Left hindlimb (tissue), 1 donor: ENCODE results near the gene USP30.
"Not testable (repeated sequence)": the region's sequence is repeated elsewhere in the genome, so short reads cannot be mapped to it uniquely, and the experiment has no call there.

Source experiments
- DNase-seq: peaks from one replicate; pipeline ENCODE4 v3.0.0-alpha.2; 2018

USP30 gene

GRCh38 chr12:109053382-109054123 lies 1.2 kb downstream of the USP30 start:
- DNase-seq: no peak

- DNase-seq: not testable (repeated sequence)
These were observed 1.7 kb downstream of the USP30 start for GRCh38 chr12:109054124-109054513.

GRCh38 chr12:109054520-109054919 lies 2.1 kb downstream of the USP30 start:
- DNase-seq: no peak

GRCh38 chr12:109056891-109057290 lies 4.5 kb downstream of the USP30 start:
- DNase-seq: no peak

- DNase-seq: no peak
These were observed 5.0 kb downstream of the USP30 start for GRCh38 chr12:109057376-109057775.

- no peak for DNase-seq
These were observed 6.4 kb downstream of the USP30 start for GRCh38 chr12:109058773-109059172.

GRCh38 chr12:109064143-109064542 lies 11.8 kb downstream of the USP30 start:
- DNase-seq: no peak

GRCh38 chr12:109065154-109065852 lies 12.9 kb downstream of the USP30 start:
- no peak for DNase-seq

GRCh38 chr12:109065853-109066193 lies 13.4 kb downstream of the USP30 start:
- DNase-seq: no peak

- no peak for DNase-seq
These were observed 17.2 kb downstream of the USP30 start for GRCh38 chr12:109069307-109070271.

- no peak for DNase-seq
These were observed 22.5 kb downstream of the USP30 start for GRCh38 chr12:109074866-109075265.

- DNase-seq: no peak
These were observed 30.4 kb downstream of the USP30 start for GRCh38 chr12:109082751-109083150.

- no peak for DNase-seq
These were observed 32.0 kb downstream of the USP30 start for GRCh38 chr12:109084425-109084824.

- DNase-seq: no peak
These were observed 33.2 kb downstream of the USP30 start for GRCh38 chr12:109085590-109085989.

- DNase-seq: no peak
These were observed 34.9 kb downstream of the USP30 start for GRCh38 chr12:109087250-109087649.

GRCh38 chr12:109088818-109089217 lies 36.4 kb downstream of the USP30 start:
- no peak for DNase-seq

GRCh38 chr12:109089683-109090082 lies 37.3 kb downstream of the USP30 start:
- no peak for DNase-seq

GRCh38 chr12:109092497-109093021 lies 40.2 kb downstream of the USP30 start:
- peak; percentile 41 for DNase-seq

- peak; percentile 95 for DNase-seq
These were observed 40.9 kb downstream of the USP30 start, which contains the start of gene ALKBH2 for GRCh38 chr12:109093022-109093918. ALKBH2 (minus strand) TSS chr12:109093472; CDS start chr12:109092786, 686 bp downstream.

GRCh38 chr12:109097140-109097434 lies 44.7 kb downstream of the USP30 start:
- no peak for DNase-seq

GRCh38 chr12:109097435-109098182 lies 45.2 kb downstream of the USP30 start, which contains the start of gene UNG:
UNG (plus strand) TSS chr12:109097597; CDS start chr12:109097680, 83 bp downstream.
- DNase-seq: peak; percentile 98
